HG03045 (cell line): Measurements from ENCODE around the gene KLKB1.

Experiments used
- ATAC-seq: cut with Tn5 transposase; IDR thresholded peaks from one replicate; pipeline ENCODE4 v1.9.1; 2021; ENCODE audit warnings: mild to moderate bottlenecking, moderate library complexity; ENCODE audit not compliant: unreplicated experiment

The KLKB1 gene

GRCh38 chr4:186227221-186227620 lies at the start of gene KLKB1:
KLKB1 (plus strand) TSS chr4:186227507; CDS start chr4:186228196, 689 bp downstream.
- ATAC-seq = no peak

- no peak for ATAC-seq
Observed at GRCh38 chr4:186188107-186188506, 39.2 kb upstream of the KLKB1 start.

GRCh38 chr4:186189656-186190055 lies 37.7 kb upstream of the KLKB1 start:
- no peak for ATAC-seq

GRCh38 chr4:186190581-186191199 lies 36.6 kb upstream of the KLKB1 start:
- ATAC-seq = peak; percentile 40

GRCh38 chr4:186191200-186192065 lies 35.9 kb upstream of the KLKB1 start, which contains the start of gene CYP4V2:
CYP4V2 (plus strand) TSS chr4:186191567; CDS start chr4:186191824, 257 bp downstream.
- peak; percentile 86 for ATAC-seq

- ATAC-seq = no peak
Observed at GRCh38 chr4:186192066-186192612, 35.2 kb upstream of the KLKB1 start.

GRCh38 chr4:186193851-186194250 lies 33.5 kb upstream of the KLKB1 start:
- ATAC-seq = no peak

GRCh38 chr4:186196063-186196462 lies 31.2 kb upstream of the KLKB1 start:
- no peak for ATAC-seq

- ATAC-seq = no peak
Observed at GRCh38 chr4:186200516-186200915, 26.8 kb upstream of the KLKB1 start.

GRCh38 chr4:186201010-186201409 lies 26.3 kb upstream of the KLKB1 start:
- no peak for ATAC-seq

GRCh38 chr4:186201535-186202230 lies 25.6 kb upstream of the KLKB1 start:
- ATAC-seq = peak; percentile 97

GRCh38 chr4:186202490-186203140 lies 24.7 kb upstream of the KLKB1 start:
- no peak for ATAC-seq

- ATAC-seq = no peak
Observed at GRCh38 chr4:186203406-186203805, 23.9 kb upstream of the KLKB1 start.

GRCh38 chr4:186204103-186204559 lies 23.2 kb upstream of the KLKB1 start:
- ATAC-seq = no peak

GRCh38 chr4:186204686-186205085 lies 22.6 kb upstream of the KLKB1 start:
- no peak for ATAC-seq

- ATAC-seq = no peak
Observed at GRCh38 chr4:186205156-186205555, 22.2 kb upstream of the KLKB1 start.

GRCh38 chr4:186216465-186217024 lies 10.8 kb upstream of the KLKB1 start:
- ATAC-seq = no peak

- no peak for ATAC-seq
Observed at GRCh38 chr4:186217733-186218293, 9.5 kb upstream of the KLKB1 start.

GRCh38 chr4:186221624-186222023 lies 5.7 kb upstream of the KLKB1 start:
- no peak for ATAC-seq

GRCh38 chr4:186225848-186226247 lies 1.5 kb upstream of the KLKB1 start:
- ATAC-seq = no peak
